ENCODE measurements around the gene ZNF74.
"Not testable (repeated sequence)": the region's sequence is repeated elsewhere in the genome, so short reads cannot be mapped to it uniquely, and the experiment has no call there.

The ZNF74 gene

GRCh38 chr22:20399866-20400605 is 6.1 kb downstream of the ZNF74 start:
- no peak for DNase-seq (ENCODE audit: low read depth in 2 of 2, low spot score in 1 of 2)

- DNase-seq (ENCODE audit: low read depth in 2 of 2, low spot score in 1 of 2), result no peak
These were observed 6.8 kb downstream of the ZNF74 start for GRCh38 chr22:20400606-20401375.

GRCh38 chr22:20401376-20402014 is 7.5 kb downstream of the ZNF74 start:
- no peak for DNase-seq (ENCODE audit: low read depth in 2 of 2, low spot score in 1 of 2)

GRCh38 chr22:20402960-20403778 is 9.2 kb downstream of the ZNF74 start:
- no peak for DNase-seq (ENCODE audit: low read depth in 2 of 2, low spot score in 1 of 2)

- DNase-seq (ENCODE audit: low read depth in 2 of 2, low spot score in 1 of 2), result no peak
These were observed 9.8 kb downstream of the ZNF74 start for GRCh38 chr22:20403779-20404140.

- no peak for DNase-seq (ENCODE audit: low read depth in 2 of 2, low spot score in 1 of 2)
These were observed 10.9 kb downstream of the ZNF74 start for GRCh38 chr22:20404881-20405280.

- no peak for DNase-seq (ENCODE audit: low read depth in 2 of 2, low spot score in 1 of 2)
These were observed 11.5 kb downstream of the ZNF74 start for GRCh38 chr22:20405291-20405930.

- no peak for DNase-seq (ENCODE audit: low read depth in 2 of 2, low spot score in 1 of 2)
These were observed 12.2 kb downstream of the ZNF74 start for GRCh38 chr22:20405931-20406685.

GRCh38 chr22:20406686-20407408 is 12.9 kb downstream of the ZNF74 start:
- no peak for DNase-seq (ENCODE audit: low read depth in 2 of 2, low spot score in 1 of 2)

- DNase-seq (ENCODE audit: low read depth in 2 of 2, low spot score in 1 of 2), result no peak
These were observed 13.9 kb downstream of the ZNF74 start for GRCh38 chr22:20407829-20408228.

- no peak for DNase-seq (ENCODE audit: low read depth in 2 of 2, low spot score in 1 of 2)
These were observed 14.9 kb downstream of the ZNF74 start for GRCh38 chr22:20408891-20409290.

- DNase-seq (ENCODE audit: low read depth in 2 of 2, low spot score in 1 of 2), result not testable (repeated sequence)
These were observed 15.4 kb downstream of the ZNF74 start for GRCh38 chr22:20409385-20409784.

GRCh38 chr22:20412474-20413216 is 18.7 kb downstream of the ZNF74 start:
- DNase-seq (ENCODE audit: low read depth in 2 of 2, low spot score in 1 of 2), result no peak

- DNase-seq (ENCODE audit: low read depth in 2 of 2, low spot score in 1 of 2), result no peak
These were observed 19.5 kb downstream of the ZNF74 start for GRCh38 chr22:20413217-20414058.

- no peak for DNase-seq (ENCODE audit: low read depth in 2 of 2, low spot score in 1 of 2)
These were observed 20.1 kb downstream of the ZNF74 start for GRCh38 chr22:20414059-20414440.

GRCh38 chr22:20414450-20414849 is 20.5 kb downstream of the ZNF74 start:
- no peak for DNase-seq (ENCODE audit: low read depth in 2 of 2, low spot score in 1 of 2)

- not testable (repeated sequence) for DNase-seq (ENCODE audit: low read depth in 2 of 2, low spot score in 1 of 2)
These were observed 21.3 kb downstream of the ZNF74 start for GRCh38 chr22:20415241-20415640.

GRCh38 chr22:20415699-20416098 is 21.7 kb downstream of the ZNF74 start:
- not testable (repeated sequence) for DNase-seq (ENCODE audit: low read depth in 2 of 2, low spot score in 1 of 2)

Data from stimulated activated CD8-positive, alpha-beta memory T cell treated with anti-CD3 and anti-CD28 coated beads, Interleukin-4, amount 100 ng/mL, for 4 hours (primary cell).